T-cell (primary cell): ENCODE results near the gene ARID2. TPM values are rescaled to one million over a fixed set of nuclear protein-coding genes. Genes with fewer than 3 reads are reported as not detected.

Experiments used
- ATAC-seq, 4 experiments: fragments of 200-7000 bp in 3 of 4; fragments of 150-1000 bp in 1 of 4; cut with Tn5 transposase; replicated peaks in 1 of 4; 1 replicate in 3 of 4; 2 replicates in 1 of 4; pipeline ENCODE4 v1.10.0; 2021; ENCODE audit warnings: moderate library complexity in 3 of 4, mild to moderate bottlenecking in 2 of 4, moderate number of reproducible peaks in 1 of 4
- CTCF ChIA-PET, 2 donors: fragments of 300-600 bp; sonication (Branson Sonifier 250); formaldehyde crosslinking; loops; one replicate each; lab custom pipeline; 2022; ENCODE audit warnings: antibody characterized with exemption in 2 of 2; lab: Charles Lee
- POLR2A ChIA-PET, 2 donors: fragments of 300-600 bp; sonication (Branson Sonifier 250); formaldehyde crosslinking; loops; one replicate each; lab custom pipeline; 2022; ENCODE audit warnings: antibody characterized with exemption in 2 of 2; lab: Charles Lee
- DNase-seq, 35 experiments: peaks; one replicate each; pipeline versions ENCODE4 v3.0.0 to v3.0.0-alpha.2; 2013 to 2023
- H3K27ac ChIP-seq: one replicate; pipeline ENCODE4 v1.5.1; 2013; ENCODE audit warnings: low read length
- H3K27me3 ChIP-seq, 2 experiments: replicated peaks in 1 of 2; 1 replicate in 1 of 2; 2 replicates in 1 of 2; pipeline versions ENCODE4 v1.6.1 to v1.7.0; 2013; ENCODE audit warnings: low read length in 1 of 2, mixed read lengths in 1 of 2; ENCODE audit not compliant: control insufficient read depth in 2 of 2, insufficient read depth in 2 of 2; ENCODE audit errors: extremely low read depth in 1 of 2
- H3K36me3 ChIP-seq, 2 donors: 1 replicate in 1 of 2; 2 replicates in 1 of 2; pipeline versions ENCODE4 v1.6.1 to v1.7.0; 2013; ENCODE audit warnings: low read length in 1 of 2; ENCODE audit not compliant: control insufficient read depth in 2 of 2, insufficient read depth in 1 of 2; ENCODE audit errors: extremely low read depth in 1 of 2
- H3K4me1 ChIP-seq, 2 experiments: 1 replicate in 1 of 2; 2 replicates in 1 of 2; pipeline versions ENCODE4 v1.6.1 to v1.7.0; 2013; ENCODE audit warnings: low read length in 2 of 2, mixed read lengths in 1 of 2; ENCODE audit not compliant: insufficient read depth in 2 of 2, control insufficient read depth in 1 of 2; ENCODE audit errors: extremely low read depth in 1 of 2
- H3K4me3 ChIP-seq, 2 donors: 1 replicate in 1 of 2; 2 replicates in 1 of 2; pipeline versions ENCODE4 v1.5.1 to v1.7.0; 2013; ENCODE audit warnings: mild to moderate bottlenecking in 2 of 2, low read length in 1 of 2, moderate library complexity in 1 of 2; ENCODE audit not compliant: control insufficient read depth in 1 of 2; ENCODE audit errors: extremely low read depth in 1 of 2
- H3K9me3 ChIP-seq: 2 replicates; pipeline ENCODE4 v1.7.0; 2013
- H3K27ac Mint-ChIP-seq, 2 donors: one replicate each; pipeline ENCODE4 v1.8.0; 2020 to 2021; ENCODE audit warnings: mild to moderate bottlenecking in 2 of 2, mixed read lengths in 2 of 2
- H3K27me3 Mint-ChIP-seq, 2 donors: one replicate each; pipeline ENCODE4 v1.8.0; 2021 to 2022; ENCODE audit warnings: mixed read lengths in 2 of 2
- H3K36me3 Mint-ChIP-seq: one replicate; pipeline ENCODE4 v1.8.0; 2021; ENCODE audit warnings: mixed read lengths
- H3K4me1 Mint-ChIP-seq, 3 donors: one replicate each; pipeline ENCODE4 v1.8.0; 2020 to 2022; ENCODE audit warnings: mixed read lengths in 3 of 3, mild to moderate bottlenecking in 1 of 3
- H3K4me3 Mint-ChIP-seq, 3 donors: one replicate each; pipeline ENCODE4 v1.8.0; 2020 to 2022; ENCODE audit warnings: mild to moderate bottlenecking in 3 of 3, mixed read lengths in 3 of 3, moderate library complexity in 3 of 3
- H3K9me3 Mint-ChIP-seq, 3 donors: one replicate each; pipeline ENCODE4 v1.8.0; 2020 to 2022; ENCODE audit warnings: mixed read lengths in 3 of 3
- WGBS: methylation state at CpG from one replicate; pipeline ENCODE4 v1.1.5; 2013; ENCODE audit warnings: missing lambda C conversion rate; ENCODE audit not compliant: insufficient coverage; 5-methylcytosine and 5-hydroxymethylcytosine counted together
- total RNA-seq, 35 experiments: library from RNA in 6 of 35; stranded (reverse) in 6 of 35; fragments of 120-200 nt in 1 of 35; gene quantifications; one replicate each; pipeline versions ENCODE4 v1.2.1 to v1.2.4 and lab custom pipeline; 2013 to 2026

ARID2 gene
- total RNA-seq, 5 donors from 2014 or later (not counting 1 experiment from before 2014, with no cell fraction given): 40.2 to 67.6 (median 43.7) TPM

DNA sequence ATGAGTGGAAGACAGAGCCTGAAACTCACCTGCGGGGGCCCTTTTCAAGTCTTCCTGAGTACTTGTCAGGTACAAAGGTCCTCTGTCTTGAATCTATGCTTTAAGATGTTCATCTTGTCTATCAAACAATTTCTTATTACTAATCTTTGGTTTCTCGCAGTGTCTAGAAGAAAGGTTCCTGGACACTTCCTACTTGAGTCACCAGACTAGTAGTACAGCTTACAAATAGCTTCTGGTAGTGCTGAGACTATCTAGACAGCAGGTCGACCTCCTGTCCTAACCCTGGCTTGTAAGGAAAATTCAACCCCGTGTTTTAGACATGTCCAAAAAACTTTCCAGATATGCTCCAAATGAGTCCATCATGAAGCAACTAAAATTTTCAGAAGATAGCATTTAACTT, 11.2 kb upstream of the ARID2 start:
- POLR2A ChIA-PET: no interaction called here
- ATAC-seq (no peak), DNase-seq (no peak)
- 100% methylated on average over 3 of the region's 4 CpGs for WGBS
- Mint-ChIP-seq H3K27me3 (no peaks in the 10 kb centered on the region), H3K4me1 (peaks cover 57 to 65% (median 61%) of the 10 kb centered on the region in 3 donors), H3K36me3 (peaks cover 9% of the 10 kb centered on the region), H3K4me3 (no peak overlapping the region), H3K9me3 (no peaks in the 10 kb centered on the region), H3K27ac (peak overlapping the region; percentile 8 to 47)
- CTCF ChIA-PET: no interaction called here
- Histone ChIP-seq H3K9me3 (no peaks in the 10 kb centered on the region), H3K4me3 (no peak overlapping the region), H3K27ac (no peak overlapping the region), H3K4me1 (peaks cover 11 to 20% of the 10 kb centered on the region in 2 experiments), H3K27me3 (no peaks in the 10 kb centered on the region), H3K36me3 (no peaks in the 10 kb centered on the region)

DNA sequence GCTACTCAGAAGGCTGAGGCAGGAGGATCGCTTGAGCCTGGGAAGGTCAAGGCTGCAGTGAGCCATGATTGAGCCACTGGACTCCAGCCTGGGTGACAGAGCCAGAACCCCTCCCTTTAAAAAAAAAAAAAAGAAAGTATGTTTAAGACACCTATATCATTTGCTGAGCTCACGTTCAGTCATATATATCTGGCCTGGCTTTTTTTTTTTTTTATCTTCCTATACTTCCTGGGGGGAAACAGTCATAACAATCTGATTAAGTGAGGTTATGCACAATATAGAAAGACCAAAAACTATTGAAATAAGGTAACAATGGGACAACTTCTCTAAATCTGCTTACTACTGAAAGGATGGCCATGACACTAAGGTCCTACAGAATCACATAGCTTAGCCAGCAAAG, 9.4 kb upstream of the ARID2 start:
- ATAC-seq: peak in 1 of 4 experiments; percentile 31
- Mint-ChIP-seq H3K27me3 (no peaks in the 10 kb centered on the region), H3K4me1 (peaks cover 56 to 68% (median 61%) of the 10 kb centered on the region in 3 donors), H3K36me3 (peaks cover 7% of the 10 kb centered on the region), H3K4me3 (no peak overlapping the region), H3K9me3 (no peaks in the 10 kb centered on the region), H3K27ac (no peak overlapping the region)
- Histone ChIP-seq H3K9me3 (no peaks in the 10 kb centered on the region), H3K36me3 (no peaks in the 10 kb centered on the region), H3K27ac (no peak overlapping the region), H3K27me3 (no peaks in the 10 kb centered on the region), H3K4me3 (no peak overlapping the region), H3K4me1 (peaks cover 16 to 30% of the 10 kb centered on the region in 2 experiments)
- POLR2A ChIA-PET: interaction anchor here (0.6 to 1.5 kb wide), 3 partner anchors 10 to 255 kb away, joined by 3 to 5 read pairs (median 5); no protein-coding TSS in a partner anchor
- CTCF ChIA-PET: interaction anchor here (0.6 to 1.1 kb wide), 9 partner anchors 11 to 1004 kb away, joined by 3 to 8 read pairs (median 4); no protein-coding TSS in a partner anchor
- no CpG with 5 or more reads among the region's 2 CpGs for WGBS
- DNase-seq: no peak

DNA sequence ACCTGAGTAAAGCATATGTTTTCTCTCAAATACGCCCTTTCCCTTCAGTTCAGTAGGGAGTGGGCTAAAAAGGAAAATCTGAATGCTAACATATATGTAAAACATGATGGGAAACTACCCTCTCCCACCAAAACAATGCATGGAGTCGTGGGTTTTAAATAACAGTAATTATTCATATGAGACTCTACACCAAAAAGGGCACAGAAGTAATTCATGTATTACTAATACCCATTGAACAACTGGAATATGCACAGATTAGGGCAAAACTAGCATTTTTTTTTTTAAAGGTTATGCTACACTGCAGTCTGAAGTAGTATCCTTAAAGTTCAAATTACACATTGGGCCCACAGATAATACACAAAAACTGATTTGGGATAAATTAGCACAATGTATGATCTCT, 8.1 kb upstream of the ARID2 start:
- ATAC-seq (no peak), DNase-seq (no peak)
- Mint-ChIP-seq H3K4me3 (peak overlapping the region in 2 of 3 donors; percentile 3 to 42), H3K9me3 (no peaks in the 10 kb centered on the region), H3K4me1 (peaks cover 65 to 74% (median 67%) of the 10 kb centered on the region in 3 donors), H3K27me3 (no peaks in the 10 kb centered on the region), H3K36me3 (peaks cover 7% of the 10 kb centered on the region), H3K27ac (no peak overlapping the region)
- POLR2A ChIA-PET: no interaction called here
- H3K4me1 ChIP-seq: peaks cover 17 to 40% of the 10 kb centered on the region in 2 experiments
- CTCF ChIA-PET: interaction anchor here in 1 of 2 donors (0.7 kb wide), 1 partner anchor 26 kb away, joined by 5 read pairs; no protein-coding TSS in a partner anchor
- no peaks in the 10 kb centered on the region for H3K27me3 ChIP-seq
- no peak overlapping the region for H3K4me3 ChIP-seq
- no peaks in the 10 kb centered on the region for H3K9me3 ChIP-seq
- no peaks in the 10 kb centered on the region for H3K36me3 ChIP-seq
- no peak overlapping the region for H3K27ac ChIP-seq
- no CpG with 5 or more reads among the region's 2 CpGs for WGBS

DNA sequence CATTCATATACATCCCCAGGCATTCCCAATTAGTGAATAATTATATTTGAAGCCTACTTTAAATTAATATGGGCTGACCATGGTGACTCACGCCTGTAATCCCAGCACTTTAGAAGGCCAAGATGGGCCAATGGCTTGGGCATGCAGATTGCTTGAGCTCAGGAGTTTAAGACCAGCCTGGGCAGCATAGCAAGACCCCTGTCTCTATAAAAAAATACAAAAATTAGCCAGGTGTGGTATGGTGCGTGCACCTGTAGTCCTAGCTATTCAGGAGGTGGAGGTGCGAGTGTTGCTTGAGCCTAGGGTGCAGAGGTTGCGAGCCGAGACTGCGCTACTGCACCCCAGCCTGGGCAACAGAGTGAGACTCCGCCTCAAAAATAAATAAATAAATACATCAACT, 7.6 kb upstream of the ARID2 start:
- Histone ChIP-seq H3K27me3 (no peaks in the 10 kb centered on the region), H3K4me1 (peaks cover 17 to 40% of the 10 kb centered on the region in 2 experiments), H3K9me3 (no peaks in the 10 kb centered on the region), H3K27ac (no peak overlapping the region), H3K4me3 (peak overlapping the region in 1 of 2 donors; percentile 32), H3K36me3 (no peaks in the 10 kb centered on the region)
- ChIA-PET POLR2A (no interaction called here), CTCF (interaction anchor here (0.6 to 6.1 kb wide), 4 partner anchors 27 to 177 kb away, joined by 3 to 47 read pairs (median 4); no protein-coding TSS in a partner anchor)
- DNase-seq: no peak
- H3K27me3 Mint-ChIP-seq: no peaks in the 10 kb centered on the region
- no peak overlapping the region for H3K27ac Mint-ChIP-seq
- no peak for ATAC-seq
- no CpG with 5 or more reads among the region's 7 CpGs for WGBS
- no peaks in the 10 kb centered on the region for H3K9me3 Mint-ChIP-seq
- H3K4me1 Mint-ChIP-seq: peaks cover 63 to 74% (median 67%) of the 10 kb centered on the region in 3 donors
- peaks cover 7% of the 10 kb centered on the region for H3K36me3 Mint-ChIP-seq
- peak overlapping the region in 1 of 3 donors; percentile 46 for H3K4me3 Mint-ChIP-seq

DNA sequence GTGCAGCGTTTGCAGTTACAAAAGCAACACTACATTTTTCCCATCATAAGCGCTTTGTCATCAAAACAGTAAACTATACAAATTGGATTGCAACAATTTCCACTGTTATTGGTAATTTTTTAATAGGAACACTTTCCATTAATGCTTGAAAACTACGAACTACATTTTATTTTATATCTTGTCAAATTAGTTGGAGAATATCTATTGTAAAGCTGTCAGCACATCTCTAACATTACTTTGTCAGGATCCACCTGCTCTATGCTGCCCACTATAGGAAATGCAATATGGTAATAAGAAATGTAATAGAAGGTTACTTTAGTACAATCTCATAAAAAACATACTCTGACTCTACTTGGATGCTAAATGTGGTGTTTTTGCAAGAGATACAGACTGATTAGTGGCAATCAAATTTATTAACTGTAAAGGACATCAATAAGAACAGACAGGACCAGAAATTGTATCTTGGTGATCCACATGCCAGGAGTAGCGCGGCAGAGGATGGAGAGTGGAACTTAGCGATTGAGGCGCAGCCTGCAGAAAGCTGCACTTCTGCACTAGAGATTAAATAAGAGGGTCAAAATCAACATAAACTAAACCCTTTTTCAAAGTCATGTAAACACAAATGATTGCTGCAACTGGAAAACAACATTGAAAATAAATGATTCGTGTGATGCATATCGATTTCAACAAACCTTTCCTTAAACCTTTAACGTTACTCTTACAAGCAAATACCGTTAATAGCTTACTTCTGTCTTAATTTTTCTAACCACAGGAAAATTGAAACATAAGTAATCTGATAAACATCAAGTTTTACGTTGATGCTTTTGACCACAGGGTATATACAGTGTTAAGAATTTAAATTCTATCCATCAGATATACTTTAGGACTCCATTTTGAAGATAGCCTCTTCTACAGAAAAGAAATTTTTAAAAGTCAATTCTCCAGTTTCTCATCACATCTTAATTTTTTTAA, 3.6 kb upstream of the ARID2 start:
- peaks cover 37 to 44% (median 40%) of the 10 kb centered on the region in 3 donors for H3K4me1 Mint-ChIP-seq

More for the DNA sequence above, 3.6 kb upstream of the ARID2 start:
- H3K27me3 ChIP-seq: no peaks in the 10 kb centered on the region
- ATAC-seq (no peak), DNase-seq (peak in 19 of 35 experiments; percentile 1 to 73 (median 24))
- H3K4me1 ChIP-seq: peaks cover 11 to 36% of the 10 kb centered on the region in 2 experiments
- no CpG with 5 or more reads among the region's 12 CpGs for WGBS
- Mint-ChIP-seq H3K4me3 (peak overlapping the region; percentile 85 to 100 (median 95)), H3K27me3 (no peaks in the 10 kb centered on the region), H3K36me3 (peaks cover 7% of the 10 kb centered on the region), H3K27ac (peak overlapping the region; percentile 99), H3K9me3 (no peaks in the 10 kb centered on the region)
- no peaks in the 10 kb centered on the region for H3K36me3 ChIP-seq
- no peaks in the 10 kb centered on the region for H3K9me3 ChIP-seq
- ChIA-PET POLR2A (interaction anchor here (0.6 to 1.2 kb wide), 5 partner anchors 9 to 208 kb away, joined by 3 to 5 read pairs (median 3); no protein-coding TSS in a partner anchor), CTCF (interaction anchor here (0.7 to 10.0 kb wide), 21 partner anchors 9 to 555 kb away, joined by 3 to 109 read pairs (median 5); no protein-coding TSS in a partner anchor)
- peak overlapping the region; percentile 90 to 99 for H3K4me3 ChIP-seq
- H3K27ac ChIP-seq: peak overlapping the region; percentile 99
